HG02571 (cell line): ENCODE results near the gene RDH13.
"Not testable (repeated sequence)": the region's sequence is repeated elsewhere in the genome, so short reads cannot be mapped to it uniquely, and the experiment has no call there.

Experiments used
- ATAC-seq: cut with Tn5 transposase; IDR thresholded peaks from one replicate; pipeline ENCODE4 v1.9.1; 2021; ENCODE audit warnings: mild to moderate bottlenecking, moderate library complexity; ENCODE audit not compliant: unreplicated experiment

RDH13 gene

DNA sequence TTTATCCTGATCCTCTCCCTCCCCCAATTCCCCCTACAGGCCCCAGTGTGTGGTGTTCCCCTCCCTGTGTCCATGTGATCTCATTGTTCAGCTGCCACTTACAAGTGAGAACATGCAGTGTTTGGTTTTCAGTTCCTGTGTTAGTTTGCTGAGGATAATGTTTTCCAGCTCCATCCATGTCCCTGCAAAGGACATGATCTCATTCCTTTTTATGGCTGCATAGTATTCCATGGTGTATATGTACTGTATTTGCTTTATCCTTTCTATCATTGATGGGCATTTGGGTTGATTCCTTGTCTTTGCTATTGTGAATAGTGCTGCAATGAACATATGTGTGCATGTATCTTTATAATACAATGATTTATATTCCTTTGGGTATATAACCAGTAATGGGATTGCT, 42.6 kb downstream of the RDH13 start:
- not testable (repeated sequence) for ATAC-seq

GRCh38 chr19:55018633-55019032, 44.3 kb downstream of the RDH13 start:
- no peak for ATAC-seq

DNA sequence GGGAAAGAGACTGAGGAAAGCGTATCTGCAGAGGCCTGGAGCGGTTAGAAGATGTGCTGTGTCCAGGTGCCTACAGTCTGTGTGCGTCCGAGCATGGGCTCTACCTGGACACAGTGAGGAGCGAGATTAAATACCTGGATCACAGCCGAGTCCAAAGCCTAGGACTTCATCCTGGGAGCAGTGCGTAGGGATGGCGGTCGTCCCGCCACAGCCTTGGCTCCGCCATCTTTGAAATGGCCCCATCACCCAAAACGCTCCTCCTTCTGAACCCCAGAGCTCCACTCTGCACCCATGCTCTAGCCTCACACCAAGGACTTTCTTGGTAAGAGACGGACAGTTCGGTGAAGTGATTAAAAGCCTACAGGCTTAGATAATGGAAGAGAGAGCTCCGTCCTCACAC, 44.7 kb downstream of the RDH13 start:
- no peak for ATAC-seq

- no peak for ATAC-seq
Observed at GRCh38 chr19:55016017-55016416, 46.9 kb downstream of the RDH13 start.

DNA sequence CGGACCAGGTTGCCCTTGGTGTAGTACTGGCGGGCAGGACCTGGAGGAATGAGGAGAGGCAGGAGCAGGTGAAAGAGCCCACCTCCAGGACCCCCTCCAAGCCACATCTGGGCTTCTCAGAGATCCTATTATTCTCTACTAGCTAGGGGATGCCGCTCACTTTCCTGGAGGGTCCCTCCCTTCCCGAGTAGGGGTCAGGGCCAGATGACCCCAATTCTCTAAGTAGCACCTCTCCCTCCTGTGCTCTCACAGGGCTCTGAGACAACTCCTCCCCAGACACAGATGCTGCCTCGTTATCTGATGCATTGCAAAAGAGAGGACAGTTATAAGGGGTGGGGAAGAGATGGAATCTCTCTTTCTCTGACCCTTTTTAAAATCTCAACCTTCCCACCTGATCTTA, 47.8 kb downstream of the RDH13 start:
- ATAC-seq, result no peak

- no peak for ATAC-seq
Observed at GRCh38 chr19:55014714-55015113, 48.2 kb downstream of the RDH13 start.

DNA sequence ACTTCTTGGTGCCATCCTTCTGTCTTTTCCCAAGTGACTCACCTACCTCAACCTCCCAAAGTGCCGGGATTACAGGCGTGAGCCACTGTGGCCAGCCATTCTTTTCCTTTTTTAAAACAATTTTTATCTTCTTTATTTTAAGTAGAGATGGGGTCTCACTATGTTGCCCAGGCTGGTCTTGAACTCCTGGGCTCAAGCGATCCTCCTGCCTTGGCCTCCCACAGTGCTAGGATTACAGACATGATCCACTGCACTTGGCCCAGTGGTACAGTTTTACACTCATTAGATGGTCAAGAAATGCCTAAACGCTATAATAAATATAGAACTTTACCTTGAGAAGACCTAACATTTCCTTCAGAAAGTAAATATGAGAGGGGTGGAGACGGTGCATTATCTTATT, 49.4 kb downstream of the RDH13 start:
- no peak for ATAC-seq

GRCh38 chr19:55012306-55012705, 50.6 kb downstream of the RDH13 start:
- ATAC-seq, result no peak

DNA sequence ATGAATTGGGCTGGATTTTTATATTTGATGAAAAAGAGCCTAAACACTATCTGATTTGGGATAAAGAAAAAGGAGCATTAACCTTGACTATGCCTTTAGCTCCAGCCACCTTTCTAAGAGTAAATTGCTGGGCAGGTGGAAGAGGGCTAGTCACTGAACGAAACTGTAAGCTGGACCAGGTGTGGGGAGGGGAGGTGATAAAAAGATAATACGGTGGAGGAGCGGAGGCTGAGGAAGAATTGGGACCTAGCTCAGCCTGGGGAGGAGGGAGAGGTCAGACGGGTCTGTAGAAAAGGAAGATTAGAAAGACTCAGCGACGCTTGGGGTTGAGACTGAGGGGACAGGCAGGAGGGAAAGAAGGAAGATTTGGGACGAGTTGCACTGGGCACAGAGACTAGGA, 52.4 kb downstream of the RDH13 start:
- ATAC-seq, result not testable (repeated sequence)

DNA sequence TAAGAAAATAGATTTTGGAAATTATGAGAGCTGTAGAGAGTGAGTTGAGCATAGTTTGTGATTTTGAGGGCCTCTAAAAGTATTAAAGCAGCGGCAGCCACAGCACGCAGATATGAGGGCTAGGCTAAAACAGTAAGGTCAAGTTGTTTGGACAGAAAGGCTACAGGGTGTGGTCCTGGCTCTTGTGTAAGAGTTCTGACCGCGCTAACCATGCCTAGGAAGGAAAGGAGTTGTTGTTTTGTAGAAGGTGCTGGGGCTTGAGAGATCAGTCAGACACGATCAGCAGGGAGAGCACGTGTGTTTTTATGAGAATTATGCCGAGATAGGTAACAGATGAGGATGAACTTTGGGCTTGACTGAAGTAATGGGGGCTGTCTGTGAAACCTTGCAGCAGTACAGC, 54.2 kb downstream of the RDH13 start:
- ATAC-seq, result not testable (repeated sequence)

- not testable (repeated sequence) for ATAC-seq
Observed at GRCh38 chr19:55008189-55008588, 54.8 kb downstream of the RDH13 start.

- not testable (repeated sequence) for ATAC-seq
Observed at GRCh38 chr19:55007537-55007936, 55.4 kb downstream of the RDH13 start.

DNA sequence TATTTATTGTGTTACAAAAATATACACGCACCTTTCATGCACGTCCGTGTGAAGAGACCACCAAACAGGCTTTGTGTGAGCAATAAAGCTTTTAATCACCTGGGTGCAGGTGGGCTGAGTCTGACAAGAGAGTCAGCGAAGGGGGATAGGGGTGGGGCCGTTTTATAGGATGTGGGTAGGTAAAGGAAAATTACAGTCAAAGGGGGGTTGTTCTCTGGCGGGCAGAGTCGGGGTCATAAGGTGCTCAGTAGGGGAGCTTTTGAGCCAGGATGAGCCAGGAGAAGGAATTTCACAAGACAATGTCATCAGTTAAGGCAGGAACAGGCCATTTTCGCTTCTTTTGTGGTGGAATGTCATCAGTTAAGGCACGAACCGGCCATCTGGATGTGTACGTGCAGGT, 56.2 kb downstream of the RDH13 start:
- not testable (repeated sequence) for ATAC-seq

GRCh38 chr19:55005684-55006488, 57.1 kb downstream of the RDH13 start:
- ATAC-seq, result peak; percentile 80

GRCh38 chr19:55000761-55001160, 62.2 kb downstream of the RDH13 start:
- no peak for ATAC-seq

GRCh38 chr19:54998751-54999239, 64.2 kb downstream of the RDH13 start:
- not testable (repeated sequence) for ATAC-seq

DNA sequence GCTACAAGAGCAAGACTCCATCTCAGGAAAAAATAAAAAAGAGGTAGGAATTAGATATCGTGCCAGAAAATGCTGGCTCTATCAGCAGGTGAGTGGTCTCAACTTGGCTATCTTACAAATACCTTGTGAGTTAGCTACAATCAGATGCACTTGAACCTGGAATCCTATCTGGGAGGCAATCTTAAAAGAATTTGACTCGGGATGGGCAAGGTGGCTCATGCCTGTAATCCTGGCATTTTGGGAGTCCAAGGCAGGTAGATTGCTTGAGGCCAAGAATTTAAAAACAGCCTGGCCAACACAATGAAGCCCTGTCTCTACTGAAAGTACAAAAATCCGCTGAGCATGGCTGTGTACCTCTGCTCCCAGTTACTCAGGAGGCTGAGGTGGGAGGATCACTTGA, 67.4 kb downstream of the RDH13 start:
- ATAC-seq, result no peak
